HUES48 (cell line): ENCODE measurements around the gene SHE.

Experiments
- H3K27ac ChIP-seq: one replicate; pipeline ENCODE4 v1.7.0; 2013; ENCODE audit warnings: low read depth, low read length, inconsistent platforms
- H3K27me3 ChIP-seq: 2 replicates; pipeline ENCODE4 v1.6.1; 2013; ENCODE audit warnings: mild to moderate bottlenecking, low read length; ENCODE audit not compliant: control insufficient read depth, insufficient read depth
- H3K36me3 ChIP-seq: 2 replicates; pipeline ENCODE4 v1.6.1; 2013; ENCODE audit warnings: low read length; ENCODE audit not compliant: control insufficient read depth, insufficient read depth
- H3K4me1 ChIP-seq: 2 replicates; pipeline ENCODE4 v1.6.1; 2013; ENCODE audit warnings: mild to moderate bottlenecking, low read length; ENCODE audit not compliant: control insufficient read depth, insufficient read depth
- H3K4me3 ChIP-seq: 2 replicates; pipeline ENCODE4 v1.5.1; 2013; ENCODE audit warnings: mild to moderate bottlenecking, low read depth, low read length
- H3K9ac ChIP-seq: 2 replicates; pipeline ENCODE4 v1.6.1; 2013; ENCODE audit warnings: mild to moderate bottlenecking, low read depth, low read length, moderate library complexity
- H3K9me3 ChIP-seq: 2 replicates; pipeline ENCODE4 v1.6.1; 2013; ENCODE audit warnings: low read length; ENCODE audit not compliant: control insufficient read depth, insufficient read depth

Gene SHE

GRCh38 chr1:154460695-154461260 lies 41.4 kb downstream of the SHE start:
- no peak overlapping the region for H3K9ac ChIP-seq
- no peak overlapping the region for H3K27ac ChIP-seq
- H3K4me3 ChIP-seq, result no peak overlapping the region
- H3K36me3 ChIP-seq, result no peaks in the 10 kb centered on the region
- peaks cover 1% of the 10 kb centered on the region; the same call in 1 of the 2 replicates for H3K4me1 ChIP-seq
- no peaks in the 10 kb centered on the region for H3K9me3 ChIP-seq
- no peaks in the 10 kb centered on the region for H3K27me3 ChIP-seq

- Histone ChIP-seq H3K4me3 (no peak overlapping the region), H3K9ac (no peak overlapping the region), H3K36me3 (no peaks in the 10 kb centered on the region), H3K9me3 (no peaks in the 10 kb centered on the region), H3K27me3 (no peaks in the 10 kb centered on the region), H3K4me1 (no peaks in the 10 kb centered on the region), H3K27ac (no peak overlapping the region)
Observed at GRCh38 chr1:154459080-154459479, 43.1 kb downstream of the SHE start.

GRCh38 chr1:154456631-154457030 lies 45.6 kb downstream of the SHE start:
- no peaks in the 10 kb centered on the region for H3K36me3 ChIP-seq
- H3K4me3 ChIP-seq, result no peak overlapping the region
- no peaks in the 10 kb centered on the region for H3K9me3 ChIP-seq
- no peaks in the 10 kb centered on the region for H3K4me1 ChIP-seq
- H3K27ac ChIP-seq, result no peak overlapping the region
- no peak overlapping the region for H3K9ac ChIP-seq
- H3K27me3 ChIP-seq, result no peaks in the 10 kb centered on the region

GRCh38 chr1:154454386-154455120 lies 47.7 kb downstream of the SHE start:
- H3K9ac ChIP-seq, result no peak overlapping the region
- H3K4me1 ChIP-seq, result no peaks in the 10 kb centered on the region
- H3K4me3 ChIP-seq, result no peak overlapping the region
- H3K36me3 ChIP-seq, result no peaks in the 10 kb centered on the region
- H3K27me3 ChIP-seq, result no peaks in the 10 kb centered on the region
- no peak overlapping the region for H3K27ac ChIP-seq
- H3K9me3 ChIP-seq, result no peaks in the 10 kb centered on the region

DNA sequence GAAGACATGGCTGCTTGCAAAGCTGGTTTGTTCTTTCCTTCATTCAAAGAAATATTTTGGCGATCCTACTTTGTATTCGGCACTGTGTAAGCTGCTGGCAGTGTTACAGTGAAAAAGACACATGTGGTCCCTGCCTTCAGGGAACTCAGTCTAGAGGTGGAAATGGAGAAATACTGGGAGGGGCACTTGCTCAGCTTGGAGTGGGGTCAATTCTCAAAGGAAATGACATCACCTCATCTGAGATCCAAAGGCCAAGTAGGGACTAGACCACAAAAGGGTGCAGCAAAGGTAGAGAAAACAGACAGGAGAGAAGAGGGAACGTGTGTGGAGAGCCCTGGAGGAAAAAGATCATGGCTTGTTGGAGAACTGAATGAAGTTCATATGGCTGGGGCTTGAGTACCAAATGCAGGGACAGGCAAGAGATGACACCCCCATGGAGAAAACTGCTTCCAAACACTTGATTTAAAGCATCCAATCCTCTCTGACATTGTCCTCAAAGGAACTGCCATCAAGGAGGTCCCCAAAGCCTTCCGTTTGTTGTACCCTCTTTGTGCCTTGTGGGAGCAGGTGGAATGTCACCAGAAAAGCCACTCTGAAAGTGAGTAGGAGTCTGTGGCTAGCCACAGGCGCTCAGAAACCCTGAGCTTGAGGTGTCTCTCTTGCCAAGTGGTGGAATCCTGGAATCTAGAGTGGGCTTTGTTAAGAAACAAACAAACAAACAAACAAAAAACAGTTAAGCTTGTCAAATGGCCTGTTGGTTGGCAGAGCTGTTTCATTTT lies 48.4 kb downstream of the SHE start:
- H3K9ac ChIP-seq, result no peak overlapping the region
- H3K4me3 ChIP-seq, result no peak overlapping the region
- H3K27me3 ChIP-seq, result no peaks in the 10 kb centered on the region
- H3K36me3 ChIP-seq, result no peaks in the 10 kb centered on the region
- no peaks in the 10 kb centered on the region for H3K4me1 ChIP-seq
- H3K27ac ChIP-seq, result no peak overlapping the region
- H3K9me3 ChIP-seq, result no peaks in the 10 kb centered on the region

- Histone ChIP-seq H3K4me3 (no peak overlapping the region), H3K27me3 (no peaks in the 10 kb centered on the region), H3K4me1 (no peaks in the 10 kb centered on the region), H3K9ac (no peak overlapping the region), H3K36me3 (no peaks in the 10 kb centered on the region), H3K27ac (no peak overlapping the region), H3K9me3 (no peaks in the 10 kb centered on the region)
Observed at GRCh38 chr1:154453161-154453560, 49.1 kb downstream of the SHE start.

DNA sequence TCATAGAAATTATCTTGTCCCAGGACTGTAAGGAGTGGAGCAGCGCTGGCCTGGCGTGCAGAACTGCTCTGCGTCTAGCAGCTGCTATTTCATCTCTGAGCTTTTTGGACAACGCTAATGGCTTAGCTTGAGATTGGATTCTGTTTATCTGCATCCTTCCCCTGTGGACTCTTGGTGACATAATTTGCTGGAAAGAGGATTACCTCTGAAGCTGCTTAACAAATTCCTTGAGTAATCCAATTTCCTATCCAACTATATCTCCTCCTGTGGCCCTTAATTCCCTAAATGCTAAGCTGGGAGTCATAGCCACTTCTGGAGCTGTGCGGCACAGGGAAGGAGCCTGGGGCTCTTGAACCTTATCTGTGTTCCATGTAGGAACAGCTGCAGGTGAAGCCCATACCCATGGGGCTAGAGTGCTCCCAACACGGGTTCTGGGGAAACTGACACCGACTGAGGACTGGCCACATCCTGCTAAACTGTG lies 53.8 kb downstream of the SHE start:
- Histone ChIP-seq H3K27ac (no peak overlapping the region), H3K9ac (no peak overlapping the region), H3K27me3 (no peaks in the 10 kb centered on the region), H3K4me3 (no peak overlapping the region), H3K4me1 (no peaks in the 10 kb centered on the region), H3K9me3 (no peaks in the 10 kb centered on the region), H3K36me3 (no peaks in the 10 kb centered on the region)

DNA sequence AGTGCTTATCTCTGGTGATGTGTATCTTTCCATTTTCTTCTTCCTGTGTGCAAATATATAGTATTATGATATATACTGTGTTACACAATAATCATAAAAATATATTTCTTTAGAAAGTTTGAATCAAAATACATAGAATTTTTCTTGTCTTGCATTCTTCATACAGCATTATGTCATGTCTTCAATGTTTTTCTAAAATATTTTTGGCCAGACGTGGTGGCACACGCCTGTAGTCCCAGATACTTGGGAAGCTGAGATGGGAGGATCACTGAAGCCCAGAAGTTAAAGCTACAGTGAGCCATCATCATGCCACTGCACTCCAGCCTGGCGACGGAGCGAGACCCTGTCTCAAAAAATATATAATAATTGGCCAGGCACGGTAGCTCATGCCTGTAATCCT lies 55.4 kb downstream of the SHE start:
- Histone ChIP-seq H3K4me3 (no peak overlapping the region), H3K27ac (no peak overlapping the region), H3K36me3 (no peaks in the 10 kb centered on the region), H3K27me3 (no peaks in the 10 kb centered on the region), H3K9me3 (no peaks in the 10 kb centered on the region), H3K9ac (no peak overlapping the region), H3K4me1 (no peaks in the 10 kb centered on the region)

GRCh38 chr1:154446292-154446691 lies 55.9 kb downstream of the SHE start:
- Histone ChIP-seq H3K4me3 (no peak overlapping the region), H3K27ac (no peak overlapping the region), H3K9me3 (no peaks in the 10 kb centered on the region), H3K9ac (no peak overlapping the region), H3K36me3 (no peaks in the 10 kb centered on the region), H3K4me1 (no peaks in the 10 kb centered on the region), H3K27me3 (no peaks in the 10 kb centered on the region)

DNA sequence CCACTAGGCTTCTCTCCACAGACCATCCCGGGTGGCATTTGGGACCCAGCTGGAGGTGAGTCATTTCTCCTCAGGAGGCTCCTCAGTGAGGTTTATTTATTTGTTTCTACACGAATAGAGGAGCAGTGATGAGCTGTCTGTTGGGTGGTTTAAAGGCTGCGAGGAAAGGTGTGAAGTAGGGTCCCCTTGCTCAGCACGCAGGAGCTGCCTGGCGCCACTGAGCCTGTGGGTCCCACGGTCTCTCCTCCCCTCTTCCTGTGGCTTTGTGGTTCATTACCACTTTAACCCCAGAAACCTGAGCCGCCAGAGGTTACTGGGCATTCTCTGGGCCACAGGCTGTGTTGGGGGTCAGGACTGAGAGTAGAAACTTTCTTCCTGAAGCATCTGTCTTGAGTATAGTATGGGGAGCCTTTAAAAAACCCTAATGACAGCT lies 57.2 kb downstream of the SHE start:
- Histone ChIP-seq H3K9ac (no peak overlapping the region), H3K27ac (no peak overlapping the region), H3K4me1 (no peaks in the 10 kb centered on the region), H3K9me3 (no peaks in the 10 kb centered on the region), H3K4me3 (no peak overlapping the region), H3K36me3 (no peaks in the 10 kb centered on the region), H3K27me3 (no peaks in the 10 kb centered on the region)
